ENCODE data around the gene FGF3. TPM values are rescaled to one million over a fixed set of nuclear protein-coding genes. Genes with fewer than 3 reads are reported as not detected.
A peak's percentile ranks its signal among the peaks of the same experiment; 100 is the strongest.

Gene FGF3
- total RNA-seq, 1 donor from 2014 or later, result not detected

DNA sequence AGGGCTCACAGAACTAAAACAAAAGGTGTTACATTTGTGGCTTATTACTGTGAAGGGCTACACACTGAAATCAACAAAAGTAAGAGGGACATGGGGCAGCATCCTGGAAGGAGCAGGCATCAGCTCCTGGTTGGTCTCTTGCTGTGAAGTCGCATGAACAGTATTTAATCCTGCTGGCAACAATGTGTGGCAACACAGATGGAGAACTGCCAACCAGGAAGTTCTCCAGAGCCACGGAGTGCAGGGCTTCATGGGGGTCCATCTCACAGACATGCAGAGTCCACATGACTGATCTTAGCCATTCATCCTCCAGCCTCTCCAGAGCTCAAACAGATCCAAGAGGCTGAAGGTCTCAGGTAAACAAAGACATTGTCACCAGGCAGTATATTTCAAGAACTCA, 32.8 kb upstream of the FGF3 start:
- DNase-seq (ENCODE audit: low spot score) (peak; percentile 15), ATAC-seq (no peak)
- intact Hi-C loops (cut with DNase I), result no loop called here

DNA sequence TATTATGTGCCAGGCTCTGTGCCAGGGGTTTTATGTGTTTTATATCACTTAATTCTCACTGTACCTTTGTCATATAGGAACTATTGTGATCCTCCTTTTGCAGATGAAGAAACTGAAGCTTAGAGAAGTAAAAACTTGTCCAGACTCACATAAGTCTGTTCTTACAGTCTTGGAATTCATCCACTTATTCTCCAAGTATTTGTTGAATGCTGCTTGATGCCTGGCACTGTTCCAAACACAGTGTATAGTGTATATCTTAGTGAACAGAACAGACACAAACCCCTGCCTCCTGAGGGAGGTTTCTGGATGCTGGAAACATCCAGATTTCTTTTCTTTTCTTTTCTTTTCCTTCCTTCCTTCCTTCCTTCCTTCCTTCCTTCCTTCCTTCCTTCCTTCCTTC, 29.0 kb upstream of the FGF3 start:
- ATAC-seq (no peak), DNase-seq (ENCODE audit: low spot score) (no peak)
- intact Hi-C loops (cut with DNase I), result no loop called here

DNA sequence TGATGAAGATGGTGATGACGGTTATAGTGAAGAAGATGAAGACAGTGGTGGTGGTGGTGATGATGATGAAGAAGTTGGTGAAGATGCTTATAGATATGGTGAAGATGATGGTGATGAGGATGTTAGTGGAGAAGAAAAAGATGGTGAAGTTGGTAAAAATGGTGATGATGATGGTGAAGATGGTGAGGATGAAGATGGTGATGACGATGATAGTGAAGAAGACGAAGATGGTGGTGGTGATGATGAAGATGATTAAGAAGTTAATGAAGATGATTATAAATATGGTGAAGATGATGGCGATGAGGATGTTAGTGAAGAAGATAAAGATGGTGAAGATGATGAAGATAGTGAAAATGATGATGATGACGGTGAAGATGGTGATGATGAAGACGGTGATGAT, 25.2 kb upstream of the FGF3 start:
- intact Hi-C loops (cut with DNase I), result no loop called here
- ATAC-seq (no peak), DNase-seq (ENCODE audit: low spot score) (no peak)

DNA sequence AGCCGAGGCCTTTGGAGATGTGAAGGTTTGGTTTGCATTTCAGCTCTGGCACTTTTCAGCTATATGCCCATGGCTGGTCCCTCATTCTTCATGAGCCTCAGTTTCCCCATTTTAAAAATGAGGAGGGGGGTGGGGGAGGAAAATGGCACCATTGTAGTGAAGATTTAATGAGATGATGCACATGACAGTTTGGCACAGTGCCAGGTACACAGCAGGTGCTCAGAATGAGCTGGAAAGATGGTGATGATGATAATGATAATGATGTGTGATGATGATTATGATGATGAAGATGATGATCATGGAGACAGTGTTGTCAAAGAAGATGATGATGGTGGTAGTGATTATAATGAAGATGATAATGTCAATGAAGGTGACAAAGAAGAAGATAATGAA, 24.3 kb upstream of the FGF3 start:
- DNase-seq (ENCODE audit: low spot score) (peak; percentile 40), ATAC-seq (no peak)
- intact Hi-C loops (cut with DNase I), result no loop called here

DNA sequence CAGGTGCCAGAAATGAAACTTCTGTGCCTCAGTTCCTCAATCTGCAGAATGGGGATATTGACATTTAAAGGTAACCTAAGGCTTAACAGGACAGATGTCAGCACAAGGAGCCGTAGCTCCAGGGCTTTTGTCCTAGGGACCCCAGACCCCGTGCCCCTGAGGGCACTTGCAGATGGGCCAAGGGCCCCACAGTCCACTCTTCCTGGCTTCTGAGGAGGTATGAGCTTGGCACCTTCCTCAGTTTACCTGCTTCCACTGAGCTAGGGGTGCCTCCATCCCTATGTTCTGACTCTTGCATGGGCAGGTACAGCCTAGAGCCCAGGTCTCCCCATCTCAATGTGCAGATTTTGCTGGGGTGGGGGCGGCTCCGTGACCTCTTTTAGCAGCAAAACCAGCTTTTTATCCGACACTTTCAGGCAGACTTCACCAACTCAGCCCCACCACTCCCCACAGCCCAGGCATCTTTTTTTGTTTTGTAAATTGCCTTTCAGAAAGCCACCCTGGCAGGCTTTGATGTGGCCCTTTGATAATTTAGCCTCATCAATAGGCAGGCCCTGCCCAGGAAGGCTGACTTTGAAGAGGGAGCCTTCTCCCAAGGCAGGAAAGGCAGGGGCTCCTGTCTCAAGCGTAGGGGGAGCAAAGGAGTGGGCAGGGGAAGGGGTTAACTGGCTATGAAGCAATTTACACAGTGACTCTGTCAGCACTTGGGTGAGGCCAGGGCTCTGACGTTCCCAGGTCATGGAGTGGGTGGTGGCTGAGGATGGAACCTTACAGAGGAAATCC, 23.7 kb upstream of the FGF3 start:
- DNase-seq (ENCODE audit: low spot score) (peak; percentile 13), ATAC-seq (no peak)
- intact Hi-C loops (cut with DNase I), result no loop called here

DNA sequence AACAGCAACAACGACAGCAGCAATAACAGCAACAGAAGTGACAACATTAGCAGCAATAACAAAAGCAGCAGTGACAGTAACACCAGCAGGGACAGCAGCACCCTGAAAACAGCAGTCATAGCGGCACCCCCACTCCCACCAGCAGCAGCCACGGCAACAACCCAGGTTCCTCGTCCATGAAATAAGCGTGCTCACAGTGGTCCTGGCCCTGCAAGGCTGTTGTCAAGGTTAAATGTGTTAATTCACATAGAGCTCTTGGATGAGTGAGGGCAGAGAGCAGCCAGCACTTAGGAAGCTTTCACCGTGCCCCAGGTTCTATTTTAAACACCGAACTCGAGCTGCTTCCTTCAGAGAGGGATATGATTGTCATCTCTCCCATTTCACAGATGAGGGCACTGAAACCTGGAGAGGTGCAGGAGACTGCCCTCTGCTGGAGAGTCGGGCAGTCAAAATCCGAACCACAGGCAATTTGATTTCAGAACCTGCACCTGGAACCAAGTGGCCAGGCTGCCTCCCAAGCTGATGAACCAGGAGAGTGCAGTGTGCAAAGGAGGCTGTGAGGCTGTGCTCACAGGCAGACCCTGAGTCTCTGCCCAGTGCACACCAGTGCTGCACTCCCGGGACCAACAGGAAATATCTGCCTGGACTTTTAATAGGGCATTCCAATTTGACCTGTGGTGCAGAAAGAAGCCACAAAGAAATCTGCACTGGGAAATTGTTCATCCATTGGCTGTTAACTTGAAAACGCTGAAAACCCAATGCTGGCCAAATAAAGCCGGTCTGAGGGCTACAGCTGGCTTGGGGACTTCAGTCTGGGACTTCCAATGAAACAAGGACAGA, 22.9 kb upstream of the FGF3 start:
- no peak for ATAC-seq

DNA sequence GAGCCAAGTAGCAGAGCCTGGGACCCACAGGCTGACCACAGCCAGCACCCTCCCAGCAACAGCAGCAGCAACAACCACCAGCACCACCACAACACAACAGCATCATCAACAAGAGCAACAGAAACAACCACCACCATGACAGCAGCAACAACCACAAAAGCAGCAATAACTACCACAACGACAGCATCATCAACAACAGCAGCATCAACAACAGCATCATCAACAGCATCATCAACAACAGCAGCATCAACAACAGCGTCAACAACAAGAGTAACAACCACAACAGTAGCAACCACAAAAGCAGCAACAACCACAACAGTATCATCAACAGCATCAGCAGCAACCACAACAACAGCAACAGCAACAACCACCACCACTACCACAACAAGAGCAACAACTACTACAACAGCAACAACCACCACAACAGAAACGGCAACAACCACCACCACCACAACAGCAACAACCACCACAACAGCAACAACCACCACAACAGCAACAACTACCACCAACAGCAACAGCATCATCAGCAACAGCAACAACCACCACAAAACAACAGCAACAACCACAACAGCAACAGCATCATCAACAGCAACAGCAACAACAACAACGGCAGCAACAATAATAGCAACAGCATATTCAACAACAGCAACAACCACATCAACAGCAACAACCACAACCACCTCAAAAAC, 22.1 kb upstream of the FGF3 start:
- no peak for ATAC-seq
- DNase-seq (ENCODE audit: low spot score), result no peak
- intact Hi-C loops (cut with DNase I), result no loop called here

More for the DNA sequence above, 22.9 kb upstream of the FGF3 start:
- peak; percentile 30 for DNase-seq (ENCODE audit: low spot score)
- intact Hi-C loops (cut with DNase I), result no loop called here

DNA sequence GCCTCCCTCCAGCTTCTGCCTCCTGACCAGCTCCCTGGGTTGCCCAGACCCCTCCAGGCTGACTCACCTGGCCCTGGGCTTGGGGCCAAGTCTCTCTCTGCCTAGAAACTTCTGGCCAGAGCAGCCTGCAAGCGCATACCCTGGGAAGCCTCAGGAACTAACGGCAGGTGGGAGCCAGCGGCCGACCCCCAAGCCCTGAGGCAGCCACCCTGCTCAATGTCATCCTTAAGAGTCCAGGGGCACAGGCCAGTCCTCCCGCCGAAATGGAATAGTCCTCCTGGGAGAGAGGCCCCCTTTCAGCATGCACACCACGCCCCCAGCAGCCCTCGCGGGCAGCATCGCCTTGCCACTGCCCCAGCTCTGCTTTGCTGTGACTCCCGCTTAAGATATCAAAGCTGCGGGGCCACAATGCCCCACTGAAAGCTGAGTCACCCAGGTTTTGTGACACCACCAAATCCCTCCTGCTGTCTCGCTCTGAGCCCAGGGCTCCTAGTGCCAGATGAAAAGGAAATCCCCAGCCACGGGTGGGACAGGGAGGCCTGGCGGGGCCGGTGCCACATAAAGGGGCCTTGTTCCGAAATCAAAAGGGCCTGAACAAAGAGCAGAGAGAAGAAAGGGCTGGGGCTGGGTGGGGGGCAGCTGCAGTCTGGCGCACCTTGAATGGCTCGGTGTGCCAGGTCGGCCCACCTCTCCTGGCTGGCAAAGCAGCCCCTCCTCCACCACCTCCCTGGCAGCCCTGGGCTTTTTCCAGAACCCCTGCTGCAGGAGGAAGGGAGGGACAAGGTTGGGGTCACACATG, 21.4 kb upstream of the FGF3 start:
- DNase-seq (ENCODE audit: low spot score) (peak; percentile 47), ATAC-seq (no peak)
- intact Hi-C loops (cut with DNase I), result no loop called here

DNA sequence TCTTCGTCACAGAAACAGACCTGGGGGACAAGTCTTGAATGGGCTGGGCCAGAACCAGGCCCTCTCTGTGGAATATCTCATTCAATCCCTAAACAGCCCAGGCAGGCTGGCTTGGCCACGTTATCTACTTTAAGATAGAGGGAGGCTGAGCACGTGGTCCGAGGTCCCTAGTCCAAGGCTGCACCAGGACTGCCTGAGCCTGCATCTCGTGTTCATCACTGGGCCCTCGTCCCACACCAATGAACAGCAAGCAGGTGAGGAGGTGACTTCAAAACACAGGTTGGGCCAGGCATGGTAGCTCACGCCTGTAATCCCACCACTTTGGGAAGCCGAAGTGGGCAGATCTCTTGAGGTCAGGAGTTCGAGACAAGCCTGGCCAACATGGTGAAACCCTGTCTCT, 20.3 kb upstream of the FGF3 start:
- intact Hi-C loops (cut with DNase I), result no loop called here
- peak; percentile 32 for DNase-seq (ENCODE audit: low spot score)
- ATAC-seq, result no peak

DNA sequence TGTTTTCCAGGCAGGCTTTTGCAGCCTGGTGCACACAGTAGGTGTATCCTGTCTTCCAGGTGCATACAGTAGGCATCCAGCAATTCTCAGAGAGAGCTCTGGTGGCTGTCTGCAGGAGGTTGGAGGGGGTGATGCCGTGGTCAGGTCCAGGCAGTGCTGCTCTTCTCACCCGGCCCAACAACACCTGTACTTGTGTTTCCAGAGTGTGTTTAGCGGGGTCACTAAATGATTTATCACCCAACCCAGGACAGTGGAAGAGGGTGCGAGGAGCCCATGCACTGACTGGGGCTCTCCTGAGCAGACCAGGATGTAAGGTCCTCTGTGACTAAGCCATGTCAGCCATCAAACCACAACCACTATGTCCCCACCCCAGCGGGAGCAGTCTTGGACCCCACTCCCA, 18.6 kb upstream of the FGF3 start:
- DNase-seq (ENCODE audit: low spot score) (no peak), ATAC-seq (no peak)
- intact Hi-C loops (cut with DNase I), result no loop called here

DNA sequence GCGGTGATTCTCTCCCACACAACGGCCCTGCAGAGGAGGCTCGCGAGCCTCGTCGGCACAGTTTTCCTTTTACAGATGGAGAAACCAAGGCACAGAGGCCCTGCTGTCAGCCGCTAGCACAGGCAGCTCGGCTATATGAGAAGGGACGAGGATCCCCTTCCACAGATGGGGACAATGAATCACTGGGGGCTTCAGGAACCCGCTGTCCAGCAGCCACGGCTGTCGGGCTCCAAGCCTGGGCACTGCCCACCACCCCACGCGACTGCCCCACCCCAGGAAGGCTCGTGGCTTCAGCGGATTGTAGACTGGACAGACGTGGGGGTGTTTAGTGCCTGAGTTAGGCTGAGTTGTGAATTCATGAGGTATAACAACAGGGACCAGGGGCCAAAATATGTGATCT, 17.2 kb upstream of the FGF3 start:
- intact Hi-C loops (cut with DNase I), result no loop called here
- DNase-seq (ENCODE audit: low spot score), result peak; percentile 36

DNA sequence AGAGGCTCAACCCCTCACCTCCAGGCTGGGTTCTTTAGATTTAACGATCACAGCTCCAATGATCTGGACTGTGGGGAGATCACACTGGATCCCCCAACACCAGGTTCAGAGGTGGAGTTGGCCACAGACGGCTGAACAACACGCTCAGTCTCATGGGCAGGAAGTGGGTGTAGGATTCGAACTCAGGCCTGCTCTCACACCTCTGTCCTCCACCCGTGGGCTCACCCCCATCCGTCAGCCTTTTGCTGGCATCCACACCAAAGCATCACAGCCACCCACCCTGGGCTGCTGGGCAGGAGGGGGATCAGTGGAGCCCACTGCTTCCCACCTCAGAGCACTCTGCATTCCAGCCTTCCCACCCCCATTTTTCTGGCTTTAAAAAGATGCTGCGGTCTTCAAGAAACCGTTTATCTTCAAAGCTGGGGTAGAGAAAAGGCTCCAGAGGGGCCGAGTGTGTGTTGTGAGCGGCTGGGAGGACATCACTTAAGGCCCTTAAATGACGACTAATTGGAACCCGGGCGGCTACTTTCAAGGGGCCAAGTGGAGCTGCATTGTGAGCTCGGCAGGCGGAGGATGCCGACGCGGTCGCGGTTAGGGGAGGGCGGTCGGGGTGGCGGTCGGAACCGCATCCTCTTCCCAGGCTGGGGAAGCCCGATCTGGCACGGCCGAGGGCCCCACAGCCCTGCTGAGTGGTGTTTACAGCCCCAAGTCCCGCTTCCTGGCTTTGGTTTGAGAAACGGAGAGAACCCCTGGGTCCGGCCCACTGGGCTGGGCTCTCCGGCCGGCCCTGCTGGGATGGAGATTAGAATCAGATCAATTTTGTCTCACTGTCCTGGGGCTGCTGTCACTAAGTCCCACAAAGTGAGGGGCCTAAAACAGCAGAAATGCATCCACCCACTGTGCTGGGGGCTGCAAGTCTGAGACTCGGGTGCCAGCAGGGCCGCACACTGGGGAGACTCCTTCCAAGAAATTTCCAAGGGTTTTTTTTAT, 15.9 kb upstream of the FGF3 start:
- intact Hi-C loops (cut with DNase I), result no loop called here
- ATAC-seq, result no peak
- DNase-seq (ENCODE audit: low spot score), result peak; percentile 48

More for the DNA sequence above, 17.2 kb upstream of the FGF3 start:
- no peak for ATAC-seq

DNA sequence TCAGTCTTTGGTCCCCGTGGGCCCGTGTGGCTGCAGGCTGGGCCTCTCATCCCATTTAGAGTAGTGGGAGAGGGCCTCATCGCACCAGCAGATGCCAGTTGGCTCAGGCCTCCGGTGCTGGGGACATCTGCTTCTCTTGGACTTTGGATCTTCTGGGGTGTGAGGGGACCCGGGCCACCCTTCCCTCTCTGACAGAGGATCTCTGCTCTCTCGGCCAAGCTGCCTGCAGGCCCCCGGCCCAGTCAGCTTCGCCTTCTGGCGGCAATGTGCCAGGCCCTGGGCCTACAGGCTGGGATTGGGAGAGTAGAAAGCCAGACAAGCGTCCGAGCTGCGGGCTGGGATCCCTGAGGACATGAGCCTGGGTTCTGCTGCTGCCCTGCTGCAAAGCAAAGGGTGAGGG, 15.0 kb upstream of the FGF3 start:
- intact Hi-C loops (cut with DNase I), result no loop called here
- DNase-seq (ENCODE audit: low spot score) (peak; percentile 36), ATAC-seq (no peak)

DNA sequence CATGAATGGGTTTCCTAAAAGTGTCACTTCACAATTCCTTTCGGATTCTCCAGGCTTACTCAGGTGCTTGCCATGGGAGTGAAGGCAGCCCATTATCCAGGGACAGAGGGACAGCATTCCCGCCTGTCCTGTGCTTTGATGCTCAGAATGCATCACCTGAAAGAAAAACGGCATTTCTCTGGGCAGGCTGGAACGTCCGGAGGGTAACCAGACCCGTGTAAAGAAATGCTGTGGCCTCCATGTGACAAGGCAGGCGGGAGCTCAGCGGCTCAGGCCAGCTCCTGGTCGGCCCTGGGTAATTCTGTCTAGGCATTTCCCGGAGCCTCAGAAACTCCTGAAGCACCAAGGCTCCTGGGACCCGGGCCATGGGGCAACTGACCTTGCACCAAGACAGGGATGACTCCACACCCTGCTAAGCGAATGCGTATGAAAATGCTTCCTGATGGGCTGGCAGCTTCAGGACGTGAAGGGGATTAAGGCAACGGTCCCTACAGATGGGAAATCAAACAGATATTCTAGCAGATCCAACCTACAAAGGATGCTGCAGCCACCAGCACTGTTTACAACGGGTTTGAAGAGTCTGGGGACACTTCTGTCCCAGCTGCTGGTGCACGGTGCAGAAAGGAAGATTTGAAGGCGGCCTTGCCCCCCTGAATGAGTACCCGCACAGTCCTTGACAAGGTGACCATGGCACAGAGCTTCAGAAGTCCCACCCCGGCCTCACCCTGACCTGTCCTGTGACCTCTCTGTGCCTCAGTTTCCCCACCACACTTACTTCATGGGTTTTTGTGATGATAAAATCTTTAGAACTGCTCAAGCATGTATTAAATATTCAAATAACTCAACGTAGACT, 13.6 kb upstream of the FGF3 start:
- DNase-seq (ENCODE audit: low spot score) (peak; percentile 32), ATAC-seq (no peak)
- intact Hi-C loops (cut with DNase I), result no loop called here

DNA sequence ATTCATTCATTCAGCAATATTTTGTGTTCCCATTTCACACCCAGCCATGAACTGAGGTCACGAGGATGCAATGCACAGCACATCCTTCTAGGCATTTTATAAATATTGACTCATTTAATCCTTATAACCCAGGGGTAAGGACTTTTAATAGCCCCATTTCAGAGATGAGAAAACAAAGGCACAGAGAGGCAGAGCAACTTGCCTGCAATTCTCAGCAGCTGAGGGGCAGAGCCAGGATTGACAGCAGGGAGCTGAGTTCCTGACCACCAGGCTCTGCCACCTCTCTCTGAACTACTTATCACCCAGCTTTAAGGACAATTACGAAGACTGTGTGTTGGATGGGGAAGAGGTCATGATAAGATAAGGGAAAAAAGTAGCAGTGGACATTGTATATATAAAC, 12.8 kb upstream of the FGF3 start:
- intact Hi-C loops (cut with DNase I), result no loop called here
- ATAC-seq, result no peak
- DNase-seq (ENCODE audit: low spot score), result peak; percentile 13

DNA sequence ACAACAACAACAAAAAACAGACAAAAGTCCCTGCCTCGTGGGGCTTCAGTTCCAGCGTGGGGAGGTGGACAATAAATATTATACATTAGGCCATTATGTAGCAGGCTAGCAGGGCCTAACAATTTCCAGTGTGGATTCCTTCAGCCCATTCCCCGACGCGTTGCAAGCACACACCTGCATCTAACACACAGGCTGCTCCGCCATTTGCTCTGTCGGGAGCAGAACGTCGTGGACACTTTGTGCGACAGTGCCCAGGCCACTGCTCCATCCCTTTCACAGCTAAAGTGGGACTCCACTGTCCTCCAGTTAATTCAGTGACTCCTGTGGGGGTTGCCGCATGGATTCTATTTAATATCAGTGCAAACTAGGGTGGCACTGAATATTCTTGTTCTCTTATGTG, 10.9 kb upstream of the FGF3 start:
- no peak for ATAC-seq
- intact Hi-C loops (cut with DNase I), result no loop called here
- no peak for DNase-seq (ENCODE audit: low spot score)

DNA sequence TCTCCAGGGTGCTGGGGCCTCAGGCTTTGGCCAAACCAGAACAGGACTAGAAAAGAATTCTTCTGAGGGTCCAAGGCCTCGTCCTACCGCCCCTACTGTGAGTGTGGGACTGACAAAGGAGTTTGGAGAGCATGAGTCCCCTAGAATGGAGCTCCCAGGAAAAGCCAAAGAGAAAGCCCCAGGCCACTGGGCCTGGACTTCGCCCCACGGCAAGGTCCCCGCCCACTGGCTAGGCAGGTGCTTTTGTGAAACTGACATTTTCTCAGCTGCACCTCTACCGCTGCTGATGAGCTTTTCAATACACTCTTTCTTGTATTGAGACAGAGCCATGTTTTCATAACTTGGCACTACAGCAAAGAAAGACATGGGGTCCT, 9.7 kb upstream of the FGF3 start:
- DNase-seq (ENCODE audit: low spot score), result no peak
- intact Hi-C loops (cut with DNase I), result no loop called here
- ATAC-seq, result no peak
